H1 (cell line): ENCODE data around the gene PAIP2. TPM values are rescaled to one million over a fixed set of nuclear protein-coding genes. Genes with fewer than 3 reads are reported as not detected.

Experiments
- GTF2F1 ChIP-seq: IDR thresholded peaks from 2 replicates; pipeline ENCODE4 v1.6.1; 2012; ENCODE audit warnings: low read depth, low read length, improper control_type of control experiment, borderline replicate concordance
- RNF2 ChIP-seq: fragments of 200-900, 300-1000 bp; sonication (generic); IDR thresholded peaks from 2 replicates; pipeline ENCODE4 v1.7.1; 2016; ENCODE audit warnings: borderline replicate concordance, low read depth, mild to moderate bottlenecking, antibody characterized with exemption, low read length; ENCODE audit not compliant: poor library complexity, severe bottlenecking; ENCODE audit errors: missing control alignments
- SP2 ChIP-seq: IDR thresholded peaks from 2 replicates; pipeline ENCODE4 v1.6.1; 2012; ENCODE audit warnings: mild to moderate bottlenecking, low read length, inconsistent platforms
- polyA plus RNA-seq, 7 experiments: library from polyadenylated mRNA; depleted of rRNA in 3 of 7; stranded (reverse) in 5 of 7; unstranded in 2 of 7; fragments of >200 nt in 5 of 7; fragments of 200-250 nt in 2 of 7; gene quantifications; 1 replicate in 5 of 7; 2 replicates in 1 of 7; 4 replicates in 1 of 7; pipeline versions ENCODE4 v1.2.1 to v1.2.3, GENCODE V29; 2011 to 2013; ENCODE audit warnings: missing spikeins in 2 of 7, mixed read lengths in 2 of 7
- total RNA-seq: library from RNA; stranded (reverse); fragmentation: NEBNext Ultra II Directional; extraction: Animal tissue kit (Norgen Biotek cat#: 25700); gene quantifications from 2 replicates; pipeline ENCODE4 v1.2.1, GENCODE V29; 2021

The PAIP2 gene
- total and polyA plus RNA-seq, 2 of the 8 experiments (the other 6 are each of a cell fraction or from before 2014, with no cell fraction given), result 87.6 to 162 TPM

- TF ChIP-seq GTF2F1 (0 out of 2 replicates have a peak, but pooled peaks have one; percentile 22), SP2 (no peak), RNF2 (no peak)
These were observed at the start of gene PAIP2 (continued) for GRCh38 chr5:139341689-139342422.
